ENCODE measurements around the gene SLC19A2. TPM values are rescaled to one million over a fixed set of nuclear protein-coding genes. Genes with fewer than 3 reads are reported as not detected.
A peak's percentile ranks its signal among the peaks of the same experiment; 100 is the strongest.
"Not testable (repeated sequence)": the region's sequence is repeated elsewhere in the genome, so short reads cannot be mapped to it uniquely, and the experiment has no call there.

Gene SLC19A2, protein sequence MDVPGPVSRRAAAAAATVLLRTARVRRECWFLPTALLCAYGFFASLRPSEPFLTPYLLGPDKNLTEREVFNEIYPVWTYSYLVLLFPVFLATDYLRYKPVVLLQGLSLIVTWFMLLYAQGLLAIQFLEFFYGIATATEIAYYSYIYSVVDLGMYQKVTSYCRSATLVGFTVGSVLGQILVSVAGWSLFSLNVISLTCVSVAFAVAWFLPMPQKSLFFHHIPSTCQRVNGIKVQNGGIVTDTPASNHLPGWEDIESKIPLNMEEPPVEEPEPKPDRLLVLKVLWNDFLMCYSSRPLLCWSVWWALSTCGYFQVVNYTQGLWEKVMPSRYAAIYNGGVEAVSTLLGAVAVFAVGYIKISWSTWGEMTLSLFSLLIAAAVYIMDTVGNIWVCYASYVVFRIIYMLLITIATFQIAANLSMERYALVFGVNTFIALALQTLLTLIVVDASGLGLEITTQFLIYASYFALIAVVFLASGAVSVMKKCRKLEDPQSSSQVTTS
- 10.0 TPM for total RNA-seq

DNA sequence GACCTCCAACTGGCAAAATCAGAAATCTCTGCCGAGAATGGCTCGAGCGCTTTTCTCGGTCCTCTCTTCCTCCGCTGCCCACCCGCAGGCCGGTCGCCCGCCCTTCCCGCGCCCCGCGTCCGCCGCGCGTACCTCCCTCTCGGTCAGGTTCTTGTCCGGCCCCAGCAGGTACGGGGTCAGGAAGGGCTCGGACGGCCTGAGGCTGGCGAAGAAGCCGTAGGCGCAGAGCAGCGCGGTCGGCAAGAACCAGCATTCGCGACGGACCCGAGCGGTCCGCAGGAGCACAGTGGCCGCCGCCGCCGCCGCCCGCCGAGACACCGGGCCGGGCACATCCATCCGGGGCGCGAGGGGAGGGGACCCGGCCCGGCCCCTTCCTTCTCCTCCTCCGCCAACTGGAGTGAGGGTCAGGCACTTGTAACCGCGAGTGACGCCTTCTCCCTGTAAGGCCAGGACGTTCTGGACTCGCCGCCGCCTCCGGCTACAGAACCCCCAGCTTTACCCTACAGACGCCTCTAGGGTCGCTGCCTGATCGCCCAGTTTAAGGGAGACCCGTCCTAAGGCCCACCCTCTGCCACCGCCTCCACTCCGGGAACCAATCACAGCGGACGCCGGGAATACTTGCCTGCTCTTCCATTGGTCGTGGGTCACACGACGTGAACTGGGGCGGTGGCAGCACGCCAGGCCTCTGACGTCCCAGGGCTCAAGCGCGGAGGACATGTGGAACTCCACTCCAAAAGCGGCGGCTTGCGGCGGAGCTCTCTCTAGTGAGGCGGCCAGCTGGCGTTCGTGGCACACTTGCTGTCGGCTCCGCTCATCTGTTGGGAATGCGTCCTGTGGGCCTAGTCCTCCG, at the start of gene SLC19A2:
Gene SLC19A2, minus strand, starts transcription at position 514 of the 850 bp plus-strand sequence. Its CDS starts 178 bp downstream, at position 336.
- DNase-seq (ENCODE audit: low read depth in 2 of 3, low spot score in 2 of 3): peak; percentile 77 to 99 (median 98)

DNA sequence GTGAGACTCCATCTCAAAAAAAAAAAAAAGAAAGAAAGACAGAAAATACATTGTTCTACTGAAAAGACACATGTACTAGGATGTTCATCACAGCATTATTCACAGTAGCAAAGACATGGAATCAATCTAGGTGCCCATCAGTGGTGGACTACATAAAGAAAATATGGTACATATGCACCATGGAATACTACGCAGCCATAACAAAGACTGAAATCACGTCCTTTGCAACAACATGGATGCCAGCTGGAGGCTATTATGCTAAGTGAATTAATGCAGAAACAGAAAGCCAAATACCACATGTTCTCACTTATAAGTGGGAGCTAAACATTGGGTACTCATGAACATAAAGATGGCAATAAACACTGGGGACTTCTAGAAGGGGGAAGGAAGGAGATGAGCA, 48.9 kb upstream of the SLC19A2 start:
- DNase-seq (ENCODE audit: low read depth in 2 of 3, low spot score in 2 of 3): no peak

DNA sequence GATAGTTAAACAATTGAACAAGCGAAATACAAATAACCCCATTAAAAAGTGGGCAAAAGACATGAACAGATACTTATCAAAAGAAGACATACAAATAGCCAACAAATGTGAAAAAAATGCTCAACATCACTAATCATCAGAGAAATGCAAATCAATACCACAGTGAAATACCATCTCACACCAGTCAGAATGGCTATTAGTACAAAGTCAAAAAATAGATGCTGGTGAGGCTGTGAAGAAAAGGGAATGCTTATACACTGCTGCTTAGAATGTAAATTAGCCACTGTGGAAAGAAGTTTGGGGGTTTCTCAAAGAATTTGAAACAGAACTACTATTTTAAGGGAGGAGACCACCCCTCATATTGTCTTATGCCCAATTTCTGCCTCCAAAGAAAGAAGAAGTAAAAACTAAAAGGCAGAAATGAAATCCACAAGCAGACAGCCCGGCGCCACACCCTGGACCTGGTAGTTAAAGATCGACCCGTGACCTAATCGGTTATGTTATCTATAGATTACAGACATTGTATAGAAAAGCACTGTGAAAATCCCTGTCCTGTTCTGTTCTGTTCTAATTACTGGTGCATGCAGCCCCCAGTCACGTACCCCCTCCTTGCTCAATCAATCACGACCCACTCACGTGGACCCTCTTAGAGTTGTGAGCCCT, 47.9 kb upstream of the SLC19A2 start:
- DNase-seq (ENCODE audit: low read depth in 2 of 3, low spot score in 2 of 3): not testable (repeated sequence)

DNA sequence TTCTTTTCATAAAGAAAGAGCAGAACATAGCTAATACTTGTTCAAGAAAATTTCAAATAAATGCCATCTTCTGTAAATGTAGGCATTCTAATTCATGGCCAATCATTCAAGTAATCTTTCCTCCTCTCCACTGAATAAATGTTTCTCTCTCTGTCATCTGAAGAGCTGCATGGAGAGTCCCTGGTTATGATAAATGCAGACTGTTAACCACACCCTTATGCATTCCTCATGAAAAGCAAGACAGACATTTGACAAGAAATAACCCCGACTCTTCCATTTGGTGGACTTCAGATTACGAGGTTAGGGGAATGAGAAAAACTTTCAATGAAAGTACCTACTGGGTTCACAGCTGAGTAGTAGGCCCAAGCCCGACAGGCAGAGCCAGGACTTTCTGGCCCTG, 44.7 kb upstream of the SLC19A2 start:
- DNase-seq (ENCODE audit: low read depth in 2 of 3, low spot score in 2 of 3): no peak

DNA sequence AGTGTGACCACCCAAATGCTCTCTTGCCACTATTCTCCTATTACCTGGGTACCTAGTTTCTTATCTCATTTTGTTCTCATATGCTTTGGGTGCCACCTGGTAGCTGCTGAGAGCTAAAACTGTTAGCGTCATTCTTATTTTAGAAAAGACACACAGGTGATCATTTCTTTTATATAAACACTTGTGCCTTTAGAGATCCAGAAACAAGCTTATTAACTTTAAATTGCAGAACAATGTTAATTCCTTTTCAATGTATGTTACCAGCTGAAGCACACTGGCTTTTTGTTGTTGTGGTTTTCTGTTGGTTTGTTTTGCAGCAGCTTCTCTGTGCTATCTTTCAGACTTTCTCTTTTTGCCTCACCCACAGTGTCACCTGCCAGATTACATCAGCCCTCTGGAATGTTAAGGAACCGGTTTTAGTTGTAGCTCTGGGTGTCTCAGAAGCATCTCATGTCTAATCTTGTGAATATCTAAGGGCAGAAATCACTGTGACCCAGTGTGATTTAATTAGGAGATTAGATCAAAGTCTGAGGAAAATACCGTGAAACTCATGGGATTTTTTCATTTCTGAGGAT, 43.4 kb upstream of the SLC19A2 start:
- no peak for DNase-seq (ENCODE audit: low read depth in 2 of 3, low spot score in 2 of 3)

DNA sequence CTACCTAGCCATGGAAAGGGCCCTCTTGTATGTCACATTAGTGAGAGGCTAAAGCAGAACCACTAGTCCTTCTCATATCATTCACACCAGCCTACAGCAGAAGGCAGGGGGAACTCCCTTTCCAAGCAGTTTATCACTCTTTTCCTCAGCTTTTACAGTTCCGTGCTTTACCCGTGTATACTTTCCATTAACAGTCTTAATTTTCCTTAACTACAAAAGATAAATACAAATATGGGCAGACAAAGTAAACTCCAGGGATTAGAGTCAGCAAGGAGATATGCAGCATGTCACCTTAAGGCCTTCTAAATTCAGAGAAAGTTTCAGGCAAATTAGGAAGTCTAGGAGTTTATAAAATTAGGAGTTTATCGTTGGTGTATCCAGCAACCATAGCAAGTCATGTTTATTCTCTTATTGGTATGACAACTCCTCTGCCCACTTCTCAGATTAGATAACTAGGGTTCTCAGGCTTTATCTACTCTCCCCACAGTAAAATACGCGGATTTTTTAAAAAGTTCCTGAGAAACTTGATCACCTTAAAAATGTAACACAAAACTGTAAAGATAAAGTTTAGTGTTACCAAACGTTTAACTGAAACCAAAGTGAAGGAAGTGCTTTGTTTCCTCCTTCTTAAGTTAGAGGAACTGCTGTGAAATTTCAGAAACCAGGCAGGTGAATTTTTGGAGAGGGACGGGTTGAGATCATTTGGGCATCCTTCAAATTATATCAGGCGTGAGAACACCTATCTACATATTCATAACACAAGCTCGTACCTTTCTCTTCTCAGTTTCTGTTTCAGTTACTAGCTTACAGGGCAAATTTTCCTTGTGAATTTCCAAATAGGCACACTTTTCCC, 42.7 kb upstream of the SLC19A2 start:
- peak in 1 of 3 donors; percentile 17 for DNase-seq (ENCODE audit: low read depth in 2 of 3, low spot score in 2 of 3)

DNA sequence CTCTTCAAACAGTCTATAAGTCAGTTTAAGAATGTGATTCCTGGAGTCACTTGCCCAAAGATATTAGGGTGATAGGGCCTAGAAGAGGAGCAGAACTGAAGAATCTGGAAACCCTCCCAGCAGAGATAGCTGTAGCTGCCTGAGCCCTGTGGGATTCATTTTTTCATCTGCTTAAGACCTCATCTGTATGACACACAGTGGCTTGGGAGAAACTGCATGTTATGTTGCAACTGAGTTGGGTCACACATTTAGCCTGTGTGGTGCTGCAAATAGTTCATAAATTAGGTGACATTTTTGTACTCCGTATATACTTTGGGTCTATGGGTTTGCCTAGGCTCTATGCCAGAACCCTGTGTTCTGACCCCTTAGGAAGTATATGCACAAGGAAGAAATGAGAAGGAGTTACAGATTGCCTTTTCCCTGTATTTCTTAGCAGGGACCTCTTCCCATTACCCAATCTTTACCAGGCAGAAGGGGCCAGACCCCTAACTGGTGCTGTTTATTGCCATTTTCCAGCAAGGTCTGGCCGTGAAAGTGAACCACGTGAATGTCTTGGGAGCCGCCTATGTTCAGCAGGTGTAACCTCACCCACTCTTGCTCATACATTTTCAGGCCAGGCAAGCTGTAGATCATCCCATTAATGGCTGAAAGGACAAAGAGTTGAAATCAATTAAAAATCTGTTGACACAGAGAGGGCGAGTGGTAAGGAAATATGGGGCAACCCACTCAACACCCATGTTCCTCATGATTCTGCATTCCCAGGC, 41.9 kb upstream of the SLC19A2 start:
- no peak for DNase-seq (ENCODE audit: low read depth in 2 of 3, low spot score in 2 of 3)

DNA sequence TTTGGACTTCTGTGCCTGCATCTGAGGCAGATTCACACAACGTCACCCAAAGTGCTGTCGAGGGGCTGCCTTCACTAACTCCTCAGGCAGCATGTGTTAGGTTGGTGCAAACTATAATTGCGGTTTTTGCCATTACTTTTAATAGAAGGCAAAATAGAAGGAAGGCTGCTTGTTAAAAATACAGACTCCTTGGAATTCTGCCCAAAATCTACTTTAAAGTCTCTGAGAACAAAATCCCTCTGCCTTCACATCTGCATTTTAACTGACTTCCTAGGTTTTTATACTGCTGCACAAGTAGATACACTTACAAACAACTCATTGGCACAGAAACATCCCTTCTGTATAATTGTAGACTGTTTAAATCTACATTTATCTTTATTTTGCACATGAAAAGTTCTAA, 41.3 kb upstream of the SLC19A2 start:
- no peak for DNase-seq (ENCODE audit: low read depth in 2 of 3, low spot score in 2 of 3)

DNA sequence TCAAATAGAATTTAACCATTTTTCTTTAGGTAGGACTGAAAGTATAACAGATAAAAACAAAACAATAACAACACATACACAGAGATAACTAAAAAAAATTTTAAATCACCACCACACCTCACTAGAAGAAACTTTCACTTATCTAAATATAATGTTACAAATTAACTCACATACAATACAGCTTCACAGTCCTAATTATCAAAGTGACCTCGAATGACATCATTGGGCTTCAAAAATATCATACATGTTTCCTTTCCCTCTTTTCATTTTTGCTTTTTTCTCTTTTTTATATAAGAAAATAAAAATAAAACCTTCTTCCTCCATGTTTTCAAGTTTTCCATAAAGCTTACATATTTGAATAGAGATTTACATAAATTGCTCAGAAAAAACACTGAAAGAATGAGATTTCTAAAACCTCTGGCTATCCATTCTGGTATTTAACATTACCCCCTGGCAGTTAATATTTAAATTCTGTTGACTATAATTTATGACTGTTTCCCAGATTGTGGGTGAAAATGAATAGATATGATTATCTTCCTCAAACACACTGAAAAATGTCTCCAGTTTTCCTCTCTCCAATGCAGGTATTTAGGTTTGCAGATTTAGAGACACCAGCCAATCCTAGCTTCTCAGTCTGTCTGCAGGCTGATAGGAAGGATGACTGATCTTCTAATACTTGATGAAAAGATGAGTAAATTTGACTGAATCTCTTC, 40.5 kb upstream of the SLC19A2 start:
- no peak for DNase-seq (ENCODE audit: low read depth in 2 of 3, low spot score in 2 of 3)

DNA sequence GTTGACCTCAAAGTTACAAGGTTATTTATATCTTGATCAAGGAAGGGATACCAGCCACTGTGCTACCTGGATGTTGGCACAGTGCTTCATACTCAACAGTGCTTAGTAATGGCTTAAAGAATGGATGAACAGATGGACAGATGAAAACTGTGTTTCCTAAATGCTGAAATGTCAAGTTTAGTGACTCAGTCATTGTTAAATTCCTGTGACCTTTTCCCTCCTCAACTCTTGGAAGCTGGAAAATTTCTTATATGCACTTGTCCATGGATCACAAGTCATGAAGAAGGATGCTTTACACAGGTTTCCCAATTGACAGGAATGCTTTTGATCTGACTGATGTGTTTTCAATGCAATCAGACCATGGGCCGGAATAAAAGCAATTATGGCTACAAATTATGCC, 39.6 kb upstream of the SLC19A2 start:
- no peak for DNase-seq (ENCODE audit: low read depth in 2 of 3, low spot score in 2 of 3)

DNA sequence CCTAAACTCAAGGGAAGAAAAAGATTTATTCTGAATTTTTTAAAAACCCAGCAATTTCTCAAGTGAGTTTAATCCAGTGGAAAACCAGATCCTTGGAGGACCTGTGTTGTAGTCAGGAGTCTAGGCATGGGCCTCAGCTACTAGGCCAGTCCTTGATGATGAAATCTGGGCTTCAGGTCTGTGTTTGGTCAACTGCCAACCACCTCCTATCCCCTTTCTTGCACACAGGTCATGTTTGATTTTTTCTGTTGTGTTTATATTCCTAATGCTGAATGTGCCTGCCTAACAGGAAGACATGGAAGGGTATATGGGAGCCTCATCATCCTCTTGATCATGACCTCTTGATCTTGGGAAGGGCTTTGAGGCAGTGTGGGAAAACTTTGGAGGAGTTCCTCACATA, 38.2 kb upstream of the SLC19A2 start:
- DNase-seq (ENCODE audit: low read depth in 2 of 3, low spot score in 2 of 3): no peak

DNA sequence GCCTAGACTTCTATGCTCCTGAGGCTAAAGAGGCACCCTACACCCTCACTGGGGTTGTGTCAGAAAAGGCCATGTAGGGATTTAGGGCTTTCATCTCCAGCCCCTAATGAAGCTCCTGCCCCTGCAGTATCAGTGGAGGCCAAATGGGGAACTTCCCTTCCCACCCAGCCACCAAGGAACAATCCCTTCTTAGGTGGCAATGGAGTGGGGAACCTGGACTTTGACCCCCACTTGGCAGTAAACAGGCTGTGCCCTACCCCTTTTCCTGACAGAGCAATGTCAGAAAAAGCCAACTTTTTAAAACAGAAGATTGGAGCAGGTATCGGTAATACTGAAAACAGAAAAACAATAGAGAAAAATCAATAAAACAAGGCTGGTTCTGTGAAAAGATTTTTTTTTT, 35.5 kb upstream of the SLC19A2 start:
- no peak for DNase-seq (ENCODE audit: low read depth in 2 of 3, low spot score in 2 of 3)

DNA sequence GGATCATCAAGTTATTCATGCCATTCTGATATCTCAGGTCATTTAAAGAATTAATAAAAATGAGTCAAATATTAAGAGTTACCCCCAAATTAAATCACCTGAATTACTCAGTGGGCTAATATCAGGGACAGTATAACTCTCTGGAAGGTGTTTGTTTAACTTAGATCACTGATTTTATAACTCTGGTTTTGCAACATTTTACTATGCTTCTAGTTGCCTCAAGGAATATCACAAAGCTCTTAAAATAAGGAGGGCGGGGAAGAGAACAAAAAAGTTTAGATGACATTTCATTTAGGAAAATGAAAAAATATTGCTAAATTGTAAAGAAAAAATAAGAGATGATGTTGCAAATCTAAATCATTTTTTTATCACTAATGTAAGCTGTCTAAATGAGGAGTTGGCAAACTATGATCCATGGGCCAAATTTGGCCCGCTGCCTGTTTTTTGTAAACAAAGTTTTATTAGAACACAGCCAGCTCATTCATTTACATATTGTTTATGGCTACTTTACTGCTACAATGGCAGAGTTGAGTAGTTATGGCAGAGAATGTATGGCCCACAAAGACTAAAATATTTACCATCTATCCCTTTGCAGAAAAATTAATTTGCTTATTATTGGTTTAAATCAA, 31.9 kb upstream of the SLC19A2 start:
- DNase-seq (ENCODE audit: low read depth in 2 of 3, low spot score in 2 of 3): no peak

DNA sequence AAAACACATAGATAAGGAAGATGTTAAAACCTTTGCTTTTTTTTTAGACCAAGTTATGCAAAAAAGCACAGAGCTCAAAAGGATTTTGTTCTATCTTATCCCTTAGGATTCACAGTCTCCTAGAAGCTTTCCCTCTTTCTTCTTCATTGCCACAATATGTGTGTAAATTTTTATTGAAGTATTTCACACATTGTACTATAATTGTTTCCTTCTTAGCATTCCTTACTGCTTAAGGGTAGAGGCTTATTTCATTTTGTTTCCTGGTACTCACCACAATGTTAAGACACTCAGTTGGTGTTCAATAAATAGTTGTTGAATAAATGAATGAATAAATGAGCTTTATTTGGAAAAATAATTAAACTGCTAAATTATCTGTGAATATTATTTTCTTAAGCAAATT, 29.9 kb upstream of the SLC19A2 start:
- no peak for DNase-seq (ENCODE audit: low read depth in 2 of 3, low spot score in 2 of 3)

DNA sequence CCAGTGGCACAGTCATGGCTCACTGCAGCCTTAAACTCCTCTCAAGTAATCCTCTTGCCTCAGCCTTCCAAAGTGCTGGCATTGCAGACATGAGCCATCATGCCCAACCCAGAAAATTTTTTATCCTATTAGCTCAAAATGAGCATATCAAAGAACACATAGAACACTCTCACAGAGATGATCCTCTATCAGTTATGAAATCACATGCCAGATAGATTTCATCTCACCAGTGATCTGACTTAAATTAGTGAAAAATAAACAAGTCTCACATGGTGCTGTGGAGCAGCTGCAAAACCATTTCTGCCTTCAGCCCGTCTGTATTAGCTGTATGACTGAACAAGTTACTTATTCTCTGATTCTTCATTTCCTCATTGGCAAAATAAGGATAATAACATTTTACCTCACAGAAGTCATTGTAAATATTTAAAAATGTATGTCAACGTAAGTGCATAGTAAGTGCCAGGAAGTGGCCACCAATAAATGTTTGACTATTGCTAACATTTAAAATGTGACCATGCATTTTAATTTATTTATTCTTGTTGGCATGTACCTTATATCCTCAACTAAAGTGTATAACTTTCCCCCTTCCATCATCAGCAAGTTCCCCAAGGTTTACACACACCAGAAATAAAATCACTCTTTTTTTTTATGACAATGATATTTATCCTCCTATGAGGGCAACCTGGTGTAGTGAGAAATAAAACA, 29.0 kb upstream of the SLC19A2 start:
- no peak for DNase-seq (ENCODE audit: low read depth in 2 of 3, low spot score in 2 of 3)

DNA sequence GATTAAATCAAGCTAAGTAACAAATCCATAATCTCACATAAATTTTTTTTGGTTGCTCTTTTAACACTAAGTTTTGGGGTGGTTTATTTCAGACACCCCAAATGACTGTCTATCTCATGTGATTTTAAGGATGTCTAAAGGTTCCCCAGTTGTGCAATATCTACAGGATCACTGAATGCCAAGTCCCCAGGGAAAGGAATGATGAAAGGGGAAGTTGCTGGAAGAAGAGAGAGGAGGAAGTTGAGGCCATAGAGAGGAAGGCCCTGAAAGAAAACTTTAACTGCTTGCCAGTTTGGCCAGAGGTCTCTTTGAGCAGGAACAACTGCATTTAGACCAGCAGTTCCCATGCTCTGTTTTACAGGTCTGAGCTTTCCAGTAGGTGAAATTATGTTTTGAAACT, 27.5 kb upstream of the SLC19A2 start:
- no peak for DNase-seq (ENCODE audit: low read depth in 2 of 3, low spot score in 2 of 3)

DNA sequence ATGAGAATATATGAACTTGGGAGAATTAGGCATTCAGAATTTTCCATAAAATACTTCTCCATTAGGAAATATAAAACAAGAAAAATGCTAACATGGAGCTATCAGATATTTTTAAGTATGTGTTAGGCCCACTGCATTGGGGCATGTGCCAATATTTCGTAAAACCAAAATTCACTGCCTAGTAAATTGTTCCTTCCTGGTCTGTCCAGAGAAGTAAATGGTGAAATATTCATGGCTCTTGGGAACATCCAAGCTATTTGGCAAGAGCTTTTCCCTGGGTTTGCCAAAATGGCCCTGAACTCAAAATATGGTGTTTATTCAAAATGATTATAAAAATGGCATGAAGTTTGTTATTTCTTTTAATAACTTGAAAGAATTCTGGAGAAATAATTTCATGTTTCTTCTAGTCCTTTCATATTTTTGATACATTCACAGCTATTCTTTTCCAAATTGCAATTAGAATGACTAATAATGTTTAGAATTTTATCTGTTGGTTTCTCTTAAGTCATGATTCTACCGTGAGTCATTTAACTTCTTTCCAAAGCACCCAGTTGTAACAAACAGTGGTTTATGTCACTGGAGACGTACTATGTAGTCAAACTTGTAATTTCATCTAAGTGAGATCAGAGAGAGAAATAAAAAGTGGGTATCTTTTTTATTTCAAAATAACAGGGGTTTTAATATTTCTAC, 25.7 kb upstream of the SLC19A2 start:
- no peak for DNase-seq (ENCODE audit: low read depth in 2 of 3, low spot score in 2 of 3)

Data from hematopoietic multipotent progenitor cell (in vitro differentiated cells).